Immature natural killer cell (primary cell): ENCODE measurements around the gene PPP2R5C. TPM values are rescaled to one million over a fixed set of nuclear protein-coding genes. Genes with fewer than 3 reads are reported as not detected.
"Not testable (repeated sequence)": the region's sequence is repeated elsewhere in the genome, so short reads cannot be mapped to it uniquely, and the experiment has no call there.

Experiments used
- DNase-seq, 3 donors: peaks; one replicate each; pipeline ENCODE4 v3.0.0; 2022; ENCODE audit warnings: mixed read lengths in 1 of 3
- H3K27ac Mint-ChIP-seq, 6 donors: one replicate each; pipeline ENCODE4 v1.8.0; 2020; ENCODE audit warnings: mixed read lengths in 6 of 6, mild to moderate bottlenecking in 5 of 6, inconsistent platforms in 4 of 6, moderate library complexity in 3 of 6
- H3K27me3 Mint-ChIP-seq, 3 donors: one replicate each; pipeline ENCODE4 v1.8.0; 2020 to 2021; ENCODE audit warnings: low read depth in 3 of 3, mild to moderate bottlenecking in 3 of 3, mixed read lengths in 3 of 3, moderate library complexity in 3 of 3, inconsistent platforms in 1 of 3
- H3K36me3 Mint-ChIP-seq, 3 donors: one replicate each; pipeline ENCODE4 v1.8.0; 2020; ENCODE audit warnings: mixed read lengths in 3 of 3, inconsistent platforms in 2 of 3, mild to moderate bottlenecking in 2 of 3
- H3K4me1 Mint-ChIP-seq, 2 donors: one replicate each; pipeline ENCODE4 v1.8.0; 2020; ENCODE audit warnings: inconsistent platforms in 2 of 2, mild to moderate bottlenecking in 2 of 2, mixed read lengths in 2 of 2, moderate library complexity in 1 of 2
- H3K4me3 Mint-ChIP-seq, 5 donors: one replicate each; pipeline ENCODE4 v1.8.0; 2020; ENCODE audit warnings: mild to moderate bottlenecking in 5 of 5, mixed read lengths in 5 of 5, inconsistent platforms in 3 of 5, moderate library complexity in 3 of 5
- H3K9me3 Mint-ChIP-seq, 6 donors: one replicate each; pipeline ENCODE4 v1.8.0; 2020; ENCODE audit warnings: mild to moderate bottlenecking in 6 of 6, mixed read lengths in 6 of 6, inconsistent platforms in 4 of 6, moderate library complexity in 3 of 6
- polyA plus RNA-seq, 3 donors: library from polyadenylated mRNA; unstranded; fragments of 300-500 nt; fragmentation: Illumina TruSeq; gene quantifications; one replicate each; pipeline ENCODE4 v1.2.3, GENCODE V29; 2021

PPP2R5C gene
- polyA plus RNA-seq, 3 donors from 2014 or later, result 214 to 250 (median 236) TPM

DNA sequence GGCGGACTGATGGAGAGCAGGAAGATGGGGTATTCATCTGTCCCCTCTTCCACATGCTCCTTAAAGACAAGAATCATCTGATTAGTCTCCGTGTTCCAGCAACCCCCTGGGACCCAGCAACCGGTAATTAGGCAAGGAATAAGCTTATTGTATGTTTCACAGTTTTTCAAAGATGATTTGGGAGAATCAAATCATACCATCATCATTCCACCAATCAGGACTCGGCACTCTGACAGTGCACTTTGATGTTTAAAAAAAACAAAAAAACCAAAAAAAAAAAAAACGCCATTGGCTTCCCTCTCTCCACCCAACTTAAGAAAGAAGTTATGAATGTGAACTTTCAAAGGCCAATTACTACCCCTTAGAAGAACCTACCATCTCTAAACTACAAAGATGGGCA lies 201.5 kb downstream of the PPP2R5C start:
- Mint-ChIP-seq H3K27me3 (peaks cover 2 to 15% (median 3%) of the 10 kb centered on the region in 3 donors), H3K27ac (no peak overlapping the region), H3K4me3 (no peak overlapping the region)

DNA sequence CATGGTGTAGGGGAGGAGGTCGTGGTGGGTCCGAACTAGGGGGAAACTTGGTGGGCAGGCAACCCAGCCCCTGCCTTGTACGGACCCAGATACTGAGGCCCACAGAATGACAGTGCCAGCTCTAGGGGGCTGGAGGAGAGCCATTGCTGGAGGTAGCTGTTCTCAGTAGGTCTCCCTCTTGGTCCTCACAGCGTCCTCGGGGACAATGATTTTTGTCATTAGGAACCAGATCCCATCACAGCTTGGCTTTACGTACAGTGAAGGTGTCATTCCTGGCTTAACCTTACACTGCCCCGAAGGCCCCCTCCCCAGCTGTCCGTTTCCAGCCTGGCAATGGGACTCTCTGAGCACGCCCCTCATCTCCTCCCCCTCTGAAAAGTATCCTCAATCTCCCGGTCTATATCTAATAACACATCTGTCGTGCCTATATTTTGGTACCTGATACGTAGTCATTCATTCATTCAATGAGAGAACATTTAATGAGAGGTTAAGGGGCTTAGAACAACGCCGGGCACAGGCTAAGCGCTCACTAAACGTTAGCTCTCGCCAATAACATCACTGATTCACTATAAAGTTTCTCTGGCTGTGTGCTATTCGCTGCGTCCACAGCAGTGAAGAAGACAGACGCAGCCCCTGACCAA lies 202.3 kb downstream of the PPP2R5C start:
- no peak for DNase-seq
- peaks cover 34 to 52% of the 10 kb centered on the region in 2 donors for H3K4me1 Mint-ChIP-seq
- H3K4me3 Mint-ChIP-seq, result peak overlapping the region; percentile 38 to 70 (median 64)
- H3K9me3 Mint-ChIP-seq, result no peaks in the 10 kb centered on the region
- peaks cover 2 to 15% (median 3%) of the 10 kb centered on the region in 3 donors for H3K27me3 Mint-ChIP-seq
- H3K36me3 Mint-ChIP-seq, result peaks cover 0 to 3% (median 0%) of the 10 kb centered on the region in 3 donors
- peak overlapping the region; percentile 85 to 95 (median 92) for H3K27ac Mint-ChIP-seq

More for the DNA sequence above, 201.5 kb downstream of the PPP2R5C start:
- H3K9me3 Mint-ChIP-seq, result no peaks in the 10 kb centered on the region
- H3K36me3 Mint-ChIP-seq, result peaks cover 0 to 3% (median 0%) of the 10 kb centered on the region in 3 donors
- DNase-seq, result no peak
- peaks cover 32 to 49% of the 10 kb centered on the region in 2 donors for H3K4me1 Mint-ChIP-seq

DNA sequence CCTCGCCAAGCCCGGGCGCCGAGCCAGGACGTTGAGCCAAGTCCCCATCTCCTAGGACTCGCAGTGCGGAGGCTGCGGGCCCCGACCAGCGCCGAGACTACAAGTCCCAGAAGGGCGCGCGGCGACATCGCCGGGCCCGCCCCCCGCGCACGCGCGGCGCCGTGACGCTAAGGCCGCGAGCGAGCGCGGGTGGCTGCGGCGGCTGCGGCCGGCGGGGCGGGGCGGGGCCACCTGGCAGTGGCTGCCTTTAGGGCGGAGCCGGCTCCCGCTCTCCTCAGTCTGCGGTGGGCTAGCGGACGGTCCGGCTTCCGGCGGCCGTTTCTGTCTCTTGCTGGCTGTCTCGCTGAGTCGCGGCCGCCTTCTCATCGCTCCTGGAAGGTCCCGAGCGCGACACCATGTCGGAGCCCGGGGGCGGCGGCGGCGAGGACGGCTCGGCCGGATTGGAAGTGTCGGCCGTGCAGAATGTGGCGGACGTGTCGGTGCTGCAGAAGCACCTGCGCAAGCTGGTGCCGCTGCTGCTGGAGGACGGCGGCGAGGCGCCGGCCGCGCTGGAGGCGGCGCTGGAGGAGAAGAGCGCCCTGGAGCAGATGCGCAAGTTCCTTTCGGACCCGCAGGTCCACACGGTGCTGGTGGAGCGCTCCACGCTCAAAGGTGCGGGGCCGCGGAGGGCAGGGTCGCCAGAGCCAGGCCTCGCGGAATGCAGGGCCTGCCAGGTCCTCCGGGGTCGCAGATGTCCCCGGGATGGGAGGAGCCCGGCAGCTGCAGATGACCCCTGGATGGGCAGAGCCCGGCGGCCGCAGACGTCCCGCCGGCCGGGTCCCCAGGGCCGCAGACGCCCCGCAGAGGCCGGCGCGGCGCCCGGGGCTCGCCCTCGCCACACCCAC lies 203.0 kb downstream of the PPP2R5C start, which contains the start of gene DYNC1H1:
Gene DYNC1H1 (plus strand): TSS at position 277 of the 884 bp plus-strand sequence. CDS start 119 bp downstream, at position 396.
- Mint-ChIP-seq H3K4me1 (peaks cover 38 to 57% of the 10 kb centered on the region in 2 donors), H3K4me3 (peak within 1 kb of the TSS; percentile 88 to 94 (median 91)), H3K9me3 (no peaks in the 10 kb centered on the region), H3K27ac (peak within 1 kb of the TSS; percentile 85 to 95 (median 93)), H3K36me3 (peaks cover 0 to 3% (median 0%) of the 10 kb centered on the region in 3 donors), H3K27me3 (peaks cover 2 to 16% (median 3%) of the 10 kb centered on the region in 3 donors)
- DNase-seq, result peak; percentile 93 to 94 (median 93)

DNA sequence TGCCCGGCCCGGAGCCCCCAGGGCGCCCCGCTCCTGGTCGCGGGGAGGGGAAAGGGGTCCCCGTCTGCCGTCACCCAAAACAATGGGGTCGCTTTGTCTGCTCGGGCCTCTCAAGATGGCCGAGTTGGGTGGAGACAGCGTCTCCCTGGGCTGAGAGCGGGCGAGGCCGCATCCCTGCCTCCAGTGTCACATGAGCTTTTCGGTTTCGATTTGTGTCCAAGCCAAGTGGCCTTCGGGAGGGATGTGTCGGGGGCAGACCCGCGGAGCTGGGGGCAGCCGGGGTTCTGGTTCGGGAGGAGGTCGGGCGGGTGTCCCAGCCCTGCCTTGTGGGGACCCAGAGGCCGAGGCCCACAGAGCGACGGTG lies 203.7 kb downstream of the PPP2R5C start:
- peaks cover 2 to 17% (median 3%) of the 10 kb centered on the region in 3 donors for H3K27me3 Mint-ChIP-seq
- no peaks in the 10 kb centered on the region for H3K9me3 Mint-ChIP-seq
- DNase-seq, result peak; percentile 67 to 70 (median 69)
- peak overlapping the region; percentile 82 to 94 (median 92) for H3K27ac Mint-ChIP-seq
- peaks cover 41 to 63% of the 10 kb centered on the region in 2 donors for H3K4me1 Mint-ChIP-seq
- H3K4me3 Mint-ChIP-seq, result peak overlapping the region; percentile 88 to 90 (median 88)
- H3K36me3 Mint-ChIP-seq, result peaks cover 0 to 5% (median 2%) of the 10 kb centered on the region in 3 donors

DNA sequence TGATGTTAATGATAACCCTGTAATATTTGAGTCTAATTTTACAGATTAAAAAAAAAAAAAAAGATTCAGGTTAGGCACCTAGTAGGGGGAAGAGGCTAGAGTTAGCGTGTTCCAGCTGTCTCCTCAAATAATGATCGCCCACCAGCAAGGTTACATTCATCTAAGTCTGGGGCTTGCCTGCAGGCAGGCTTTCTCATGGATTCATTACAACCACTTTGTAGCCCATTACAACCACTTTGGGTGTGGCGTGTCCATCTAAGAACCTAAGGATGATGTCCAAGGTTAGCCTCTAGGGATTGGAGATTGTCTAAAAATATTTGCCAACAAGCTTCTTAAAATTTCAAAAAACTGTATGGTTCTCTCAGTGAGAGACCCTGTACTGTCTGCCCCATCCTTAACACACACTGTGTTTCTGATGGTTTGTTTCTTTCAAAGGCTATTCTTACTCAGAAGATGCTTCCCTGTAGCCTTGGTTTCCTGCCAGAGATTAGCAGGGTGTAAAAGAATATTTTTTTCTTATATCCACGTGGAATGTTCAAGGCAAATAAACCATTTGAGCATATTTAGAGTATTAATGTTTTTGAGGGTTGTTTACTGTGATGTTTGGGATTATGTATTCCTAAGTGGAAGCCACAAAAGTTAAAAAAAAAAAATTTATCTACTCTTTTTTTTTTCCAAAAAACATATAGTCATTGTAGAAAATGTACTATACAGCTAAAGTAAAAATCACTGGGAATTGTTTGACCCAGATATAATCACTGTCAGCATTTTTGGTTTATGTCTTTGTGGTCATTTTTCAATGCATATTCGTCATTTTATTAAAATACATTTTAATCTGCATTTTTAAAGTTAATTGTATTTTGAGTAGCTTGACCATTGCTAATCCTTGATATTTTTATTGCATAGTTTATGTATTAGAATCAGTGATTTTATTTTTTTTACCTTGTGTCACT lies 204.5 kb downstream of the PPP2R5C start:
- Mint-ChIP-seq H3K4me1 (peaks cover 41 to 62% of the 10 kb centered on the region in 2 donors), H3K9me3 (no peaks in the 10 kb centered on the region), H3K27me3 (peaks cover 2 to 13% (median 3%) of the 10 kb centered on the region in 3 donors), H3K27ac (peak overlapping the region; percentile 82 to 94 (median 92)), H3K4me3 (peak overlapping the region; percentile 88 to 90 (median 88)), H3K36me3 (peaks cover 0 to 6% (median 3%) of the 10 kb centered on the region in 3 donors)
- DNase-seq, result no peak

DNA sequence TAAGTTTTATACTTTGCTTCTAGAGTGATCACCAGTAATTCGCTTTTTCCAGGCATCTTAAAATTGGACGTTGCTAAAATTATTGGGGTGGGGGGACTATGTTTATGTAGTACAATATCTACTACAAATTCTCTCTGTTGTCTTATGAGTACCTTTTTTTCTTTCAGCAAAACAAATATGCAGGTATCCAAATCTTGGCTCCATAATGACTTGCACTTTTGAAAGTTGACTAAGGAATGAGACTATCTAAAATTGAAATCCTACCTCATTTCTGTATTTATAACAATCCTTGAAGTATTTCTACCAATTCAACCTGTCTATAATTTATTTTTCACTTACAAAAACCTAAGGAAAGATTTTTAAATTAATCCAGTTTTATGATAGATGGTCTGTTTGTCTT lies 205.2 kb downstream of the PPP2R5C start:
- peaks cover 0 to 6% (median 3%) of the 10 kb centered on the region in 3 donors for H3K36me3 Mint-ChIP-seq
- H3K9me3 Mint-ChIP-seq, result no peaks in the 10 kb centered on the region
- peak overlapping the region in 5 of 6 donors; percentile 15 to 80 (median 62) for H3K27ac Mint-ChIP-seq
- H3K4me3 Mint-ChIP-seq, result peak overlapping the region in 4 of 5 donors; percentile 36 to 60 (median 40)
- peaks cover 40 to 61% of the 10 kb centered on the region in 2 donors for H3K4me1 Mint-ChIP-seq
- H3K27me3 Mint-ChIP-seq, result peaks cover 2 to 12% (median 3%) of the 10 kb centered on the region in 3 donors
- no peak for DNase-seq

DNA sequence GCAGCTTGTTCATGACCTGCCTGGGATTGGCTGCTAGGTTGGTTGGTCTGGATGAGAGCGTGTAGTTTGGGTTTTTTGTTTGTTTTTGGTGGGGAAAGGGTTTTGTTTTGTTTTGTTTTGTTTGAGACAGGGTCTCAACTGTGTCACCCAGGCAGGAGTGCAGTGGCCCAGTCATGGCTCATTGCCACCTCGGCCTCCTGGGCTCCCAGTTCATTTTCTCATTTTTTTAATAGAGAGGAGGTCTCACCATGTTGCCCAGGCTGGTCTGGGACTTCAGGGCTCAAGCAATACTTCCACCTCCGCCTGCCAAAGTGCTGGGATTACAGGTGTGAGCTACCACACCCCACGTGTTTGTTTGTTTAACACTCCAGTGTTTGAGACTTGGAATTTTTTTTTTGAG lies 206.7 kb downstream of the PPP2R5C start:
- H3K4me3 Mint-ChIP-seq, result peak overlapping the region in 1 of 5 donors; percentile 3
- peaks cover 2 to 12% (median 3%) of the 10 kb centered on the region in 3 donors for H3K27me3 Mint-ChIP-seq
- H3K36me3 Mint-ChIP-seq, result peaks cover 0 to 6% (median 3%) of the 10 kb centered on the region in 3 donors
- peak overlapping the region in 5 of 6 donors; percentile 6 to 60 (median 54) for H3K27ac Mint-ChIP-seq
- H3K4me1 Mint-ChIP-seq, result peaks cover 54 to 76% of the 10 kb centered on the region in 2 donors
- H3K9me3 Mint-ChIP-seq, result no peaks in the 10 kb centered on the region
- DNase-seq, result no peak

DNA sequence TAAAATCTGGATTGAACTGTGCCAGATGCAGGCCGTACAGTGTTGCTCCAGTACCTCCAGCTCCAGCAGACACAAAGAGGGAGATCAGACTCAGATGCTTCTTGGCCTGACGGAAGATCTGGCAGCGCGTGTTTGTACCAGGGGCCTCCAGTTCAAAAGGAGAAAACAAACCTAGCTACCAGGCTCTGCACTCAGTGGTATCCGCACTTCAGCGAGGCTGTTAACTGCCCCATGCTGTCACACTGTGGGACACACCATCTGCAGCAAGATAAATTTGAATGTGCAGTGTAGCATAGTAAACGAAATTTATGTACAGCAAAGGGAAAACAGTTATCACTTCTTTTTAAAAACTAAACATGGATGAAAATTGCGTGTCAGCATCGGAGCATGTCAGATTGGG lies 208.0 kb downstream of the PPP2R5C start:
- H3K27ac Mint-ChIP-seq, result peak overlapping the region in 2 of 6 donors; percentile 5 to 29
- H3K4me1 Mint-ChIP-seq, result peaks cover 52 to 77% of the 10 kb centered on the region in 2 donors
- peaks cover 0 to 6% (median 3%) of the 10 kb centered on the region in 3 donors for H3K36me3 Mint-ChIP-seq

DNA sequence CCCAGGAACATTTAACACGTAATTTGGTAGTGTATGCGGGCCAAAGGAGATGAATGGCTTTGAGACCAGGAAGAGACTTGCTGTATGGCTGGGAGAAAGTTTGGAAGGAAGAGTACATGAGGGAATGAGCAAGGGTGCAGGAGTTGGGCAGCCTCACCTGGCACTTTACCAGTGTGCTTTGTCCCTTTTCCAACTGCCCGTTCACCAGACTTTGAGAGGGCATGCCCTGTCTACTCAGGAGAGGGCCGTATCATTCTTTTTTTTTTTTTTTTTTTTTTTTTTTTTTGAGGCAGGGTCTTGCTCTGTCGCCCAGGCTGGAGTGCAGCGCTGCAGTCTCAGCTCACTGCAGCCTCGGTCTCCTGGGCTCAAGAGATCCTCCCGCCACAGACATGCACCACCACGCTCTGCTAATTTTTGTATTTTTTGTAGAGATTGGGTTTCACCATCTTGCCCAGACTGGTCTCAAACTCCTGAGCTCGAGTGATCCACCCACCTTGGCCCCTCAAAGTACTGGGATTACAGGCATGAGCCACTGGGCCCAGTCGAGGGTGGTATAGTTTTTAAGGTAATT lies 209.4 kb downstream of the PPP2R5C start:
- peaks cover 0 to 6% (median 3%) of the 10 kb centered on the region in 3 donors for H3K36me3 Mint-ChIP-seq
- peaks cover 0 to 6% (median 0%) of the 10 kb centered on the region in 3 donors for H3K27me3 Mint-ChIP-seq
- DNase-seq, result no peak
- peaks cover 50 to 77% of the 10 kb centered on the region in 2 donors for H3K4me1 Mint-ChIP-seq
- H3K27ac Mint-ChIP-seq, result peak overlapping the region in 3 of 6 donors; percentile 36 to 71 (median 43)
- H3K9me3 Mint-ChIP-seq, result no peaks in the 10 kb centered on the region
- H3K4me3 Mint-ChIP-seq, result no peak overlapping the region

More for the DNA sequence above, 208.0 kb downstream of the PPP2R5C start:
- no peak for DNase-seq
- Mint-ChIP-seq H3K27me3 (peaks cover under 1 to 11% (median 3%) of the 10 kb centered on the region in 3 donors), H3K4me3 (no peak overlapping the region), H3K9me3 (no peaks in the 10 kb centered on the region)

DNA sequence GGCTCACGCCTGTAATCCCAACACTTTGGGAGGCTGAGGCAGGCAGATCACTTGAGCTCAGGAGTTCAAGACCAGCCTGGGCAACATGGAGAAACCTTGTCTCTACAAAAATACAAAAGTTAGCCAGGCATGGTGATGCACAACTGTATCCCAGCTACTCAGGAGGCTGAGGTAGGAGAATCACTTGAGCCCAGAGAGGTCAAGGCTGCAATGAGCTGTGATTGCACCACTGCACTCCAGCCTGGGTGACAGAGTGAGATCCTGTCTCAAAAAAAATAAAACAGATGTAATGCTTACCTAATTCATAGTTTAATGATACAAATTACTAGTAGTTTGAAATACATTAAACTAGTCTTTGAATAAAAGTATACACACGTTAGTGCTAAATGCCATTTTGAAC lies 209.9 kb downstream of the PPP2R5C start:
- H3K27ac Mint-ChIP-seq, H3K9me3 Mint-ChIP-seq, H3K4me3 Mint-ChIP-seq, H3K36me3 Mint-ChIP-seq, DNase-seq, H3K27me3 Mint-ChIP-seq: not testable (repeated sequence)
- H3K4me1 Mint-ChIP-seq, result peaks cover 48 to 72% of the 10 kb centered on the region in 2 donors

DNA sequence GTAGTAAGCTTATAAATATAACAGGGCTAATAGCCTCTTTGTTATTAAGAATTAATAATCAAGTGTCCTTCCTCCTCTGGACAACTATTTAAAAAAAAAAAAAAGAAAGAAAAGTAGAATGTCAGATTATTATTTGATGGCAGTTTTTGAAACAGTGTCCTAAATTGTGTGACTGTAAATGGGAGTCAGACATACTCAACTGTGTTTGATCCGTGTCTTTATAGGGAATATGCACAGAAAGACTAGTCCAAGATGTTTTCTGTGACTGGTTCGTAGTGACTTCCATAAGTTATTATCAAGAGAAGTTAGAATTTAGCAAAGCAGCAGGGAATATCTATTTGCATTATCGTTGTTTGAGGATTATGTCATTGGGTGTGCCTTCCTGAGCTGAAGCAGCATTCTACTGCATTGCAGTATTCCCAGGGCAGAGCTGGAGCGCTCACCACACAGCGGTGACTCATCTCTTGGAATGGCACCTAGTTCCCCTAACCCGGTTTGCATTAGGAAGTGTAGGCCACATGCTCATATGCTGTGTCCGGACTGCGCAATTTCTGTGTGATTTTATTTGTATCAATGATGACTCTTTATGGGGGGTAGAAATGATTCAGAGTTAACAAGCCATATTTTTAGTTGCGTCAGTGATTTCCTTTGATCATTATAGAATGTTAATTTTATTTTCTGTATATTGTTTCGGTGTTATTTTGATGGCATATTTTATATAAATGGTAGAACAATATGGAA lies 210.8 kb downstream of the PPP2R5C start:
- Mint-ChIP-seq H3K4me1 (peaks cover 43 to 63% of the 10 kb centered on the region in 2 donors), H3K27me3 (peaks cover 0 to 6% (median 0%) of the 10 kb centered on the region in 3 donors), H3K27ac (peak overlapping the region in 5 of 6 donors; percentile 12 to 40 (median 23)), H3K4me3 (peak overlapping the region in 4 of 5 donors; percentile 12 to 48 (median 24)), H3K36me3 (peaks cover 0 to 6% (median 5%) of the 10 kb centered on the region in 3 donors), H3K9me3 (no peaks in the 10 kb centered on the region)
- no peak for DNase-seq

DNA sequence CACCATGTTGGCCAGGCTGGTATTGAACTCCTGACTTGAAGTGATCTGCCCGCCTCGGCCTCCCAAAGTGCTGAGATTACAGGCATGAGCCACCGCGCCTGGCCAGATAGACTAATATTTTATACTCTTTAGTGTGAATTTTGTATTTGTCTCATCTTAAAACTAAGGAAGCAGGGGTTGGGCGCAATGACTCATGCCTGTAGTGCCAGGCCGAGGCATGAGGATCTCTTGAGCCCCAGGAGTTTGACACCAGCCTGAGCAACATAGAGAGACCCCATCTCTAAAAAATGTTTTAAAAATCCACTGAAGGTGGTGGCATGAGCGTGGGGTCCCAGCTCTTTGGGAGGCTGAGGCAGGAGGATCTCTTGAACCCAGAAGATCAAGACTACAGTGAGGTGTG lies 211.8 kb downstream of the PPP2R5C start:
- no peak overlapping the region for H3K4me3 Mint-ChIP-seq
- DNase-seq, result no peak
- peaks cover 36 to 53% of the 10 kb centered on the region in 2 donors for H3K4me1 Mint-ChIP-seq
- H3K27ac Mint-ChIP-seq, result peak overlapping the region in 2 of 6 donors; percentile 12 to 22
- peaks cover 0 to 8% (median 3%) of the 10 kb centered on the region in 3 donors for H3K36me3 Mint-ChIP-seq
- no peaks in the 10 kb centered on the region for H3K9me3 Mint-ChIP-seq
- peaks cover 0 to 6% (median 2%) of the 10 kb centered on the region in 3 donors for H3K27me3 Mint-ChIP-seq
